GM19455 (cell line): ENCODE results near the gene OTOA.
"Not testable (repeated sequence)": the region's sequence is repeated elsewhere in the genome, so short reads cannot be mapped to it uniquely, and the experiment has no call there.

Source experiments
- ATAC-seq: cut with Tn5 transposase; IDR thresholded peaks from one replicate; pipeline ENCODE4 v1.9.1; 2021; ENCODE audit not compliant: unreplicated experiment

Gene OTOA

GRCh38 chr16:21717608-21718007, 53.8 kb downstream of the OTOA start:
- no peak for ATAC-seq

- ATAC-seq, result no peak
Observed at GRCh38 chr16:21719283-21719682, 55.5 kb downstream of the OTOA start.

- ATAC-seq, result no peak
Observed at GRCh38 chr16:21720533-21720932, 56.8 kb downstream of the OTOA start.

GRCh38 chr16:21722771-21723455, 59.1 kb downstream of the OTOA start:
- ATAC-seq, result no peak

GRCh38 chr16:21723532-21723931, 59.8 kb downstream of the OTOA start:
- ATAC-seq, result no peak

GRCh38 chr16:21727344-21727743, 63.6 kb downstream of the OTOA start:
- ATAC-seq, result no peak

- not testable (repeated sequence) for ATAC-seq
Observed at GRCh38 chr16:21731233-21731632, 67.5 kb downstream of the OTOA start.

GRCh38 chr16:21740637-21741036, 76.9 kb downstream of the OTOA start:
- ATAC-seq, result not testable (repeated sequence)

- not testable (repeated sequence) for ATAC-seq
Observed at GRCh38 chr16:21756192-21757079, 92.7 kb downstream of the OTOA start.

GRCh38 chr16:21757080-21757671, 93.4 kb downstream of the OTOA start:
- ATAC-seq, result not testable (repeated sequence)

- not testable (repeated sequence) for ATAC-seq
Observed at GRCh38 chr16:21768280-21768679, 104.5 kb downstream of the OTOA start.

- ATAC-seq, result not testable (repeated sequence)
Observed at GRCh38 chr16:21768810-21769209, 105.0 kb downstream of the OTOA start.

GRCh38 chr16:21769284-21769683, 105.5 kb downstream of the OTOA start:
- not testable (repeated sequence) for ATAC-seq

GRCh38 chr16:21770584-21770983, 106.8 kb downstream of the OTOA start:
- ATAC-seq, result not testable (repeated sequence)

- not testable (repeated sequence) for ATAC-seq
Observed at GRCh38 chr16:21772547-21773206, 108.9 kb downstream of the OTOA start.

- ATAC-seq, result not testable (repeated sequence)
Observed at GRCh38 chr16:21773207-21773553, 109.4 kb downstream of the OTOA start.

GRCh38 chr16:21780525-21780924, 116.8 kb downstream of the OTOA start:
- ATAC-seq, result not testable (repeated sequence)

GRCh38 chr16:21790506-21790905, 126.7 kb downstream of the OTOA start:
- ATAC-seq, result not testable (repeated sequence)

GRCh38 chr16:21793310-21793709, 129.5 kb downstream of the OTOA start:
- not testable (repeated sequence) for ATAC-seq

GRCh38 chr16:21798601-21799000, 134.8 kb downstream of the OTOA start:
- ATAC-seq, result not testable (repeated sequence)
